ENCODE results near the gene TBX2. TPM values are rescaled to one million over a fixed set of nuclear protein-coding genes. Genes with fewer than 3 reads are reported as not detected.
"Not testable (repeated sequence)": the region's sequence is repeated elsewhere in the genome, so short reads cannot be mapped to it uniquely, and the experiment has no call there.

The TBX2 gene
- total RNA-seq, 1 donor from 2014 or later, result 122 TPM

- ATAC-seq, result no peak
- H3K9me3 ChIP-seq, result no peaks in the 10 kb centered on the region
- peaks cover 18% of the 10 kb centered on the region for H3K27me3 ChIP-seq
- no peaks in the 10 kb centered on the region for H3K4me1 ChIP-seq
- H3K36me3 ChIP-seq, result no peaks in the 10 kb centered on the region
- H3K4me3 ChIP-seq, result no peak overlapping the region
- no peak overlapping the region for H3K27ac ChIP-seq
- TF ChIP-seq CTCF (IDR thresholded peaks at IDR 0.05), result no peak
- no peak for DNase-seq
- intact Hi-C loops (cut with DNase I), result no loop called here
These were observed 44.4 kb downstream of the TBX2 start for GRCh38 chr17:61444075-61444474.

- Histone ChIP-seq H3K9me3 (no peaks in the 10 kb centered on the region), H3K4me3 (no peak overlapping the region), H3K36me3 (no peaks in the 10 kb centered on the region), H3K27ac (no peak overlapping the region), H3K4me1 (no peaks in the 10 kb centered on the region), H3K27me3 (peaks cover 15% of the 10 kb centered on the region)
- no peak for DNase-seq
- no peak for ATAC-seq
- intact Hi-C loops (cut with DNase I), result no loop called here
- no peak for TF ChIP-seq CTCF (IDR thresholded peaks at IDR 0.05)
These were observed 45.2 kb downstream of the TBX2 start for GRCh38 chr17:61444831-61445230.

- Histone ChIP-seq H3K27me3 (peaks cover 36% of the 10 kb centered on the region), H3K27ac (no peak overlapping the region), H3K9me3 (no peaks in the 10 kb centered on the region), H3K4me3 (no peak overlapping the region), H3K36me3 (no peaks in the 10 kb centered on the region), H3K4me1 (peaks cover 16% of the 10 kb centered on the region)
- DNase-seq (no peak), ATAC-seq (no peak)
- TF ChIP-seq CTCF (IDR thresholded peaks at IDR 0.05), result no peak
- intact Hi-C loops (cut with DNase I), result no loop called here
These were observed 47.7 kb downstream of the TBX2 start for GRCh38 chr17:61447358-61447757.

- Histone ChIP-seq H3K36me3 (no peaks in the 10 kb centered on the region), H3K4me3 (no peak overlapping the region), H3K4me1 (peaks cover 17% of the 10 kb centered on the region), H3K27ac (no peak overlapping the region), H3K27me3 (peaks cover 43% of the 10 kb centered on the region), H3K9me3 (no peaks in the 10 kb centered on the region)
- intact Hi-C loops (cut with DNase I), result no loop called here
- TF ChIP-seq CTCF (IDR thresholded peaks at IDR 0.05), result no peak
- DNase-seq (no peak), ATAC-seq (no peak)
These were observed 48.4 kb downstream of the TBX2 start for GRCh38 chr17:61448042-61448441.

- intact Hi-C loops (cut with DNase I); ATAC-seq; DNase-seq; H3K9me3 ChIP-seq; H3K36me3 ChIP-seq; H3K27ac ChIP-seq; H3K4me3 ChIP-seq: not testable (repeated sequence)
- Histone ChIP-seq H3K27me3 (peaks cover 54% of the 10 kb centered on the region), H3K4me1 (peaks cover 17% of the 10 kb centered on the region)
These were observed 49.5 kb downstream of the TBX2 start for GRCh38 chr17:61449140-61449539.

- H3K9me3 ChIP-seq, result no peaks in the 10 kb centered on the region
- intact Hi-C loops (cut with DNase I), result no loop called here
- peaks cover 56% of the 10 kb centered on the region for H3K27me3 ChIP-seq
- DNase-seq, result no peak
- H3K4me1 ChIP-seq, result peaks cover 17% of the 10 kb centered on the region
- no peak overlapping the region for H3K4me3 ChIP-seq
- TF ChIP-seq CTCF (IDR thresholded peaks at IDR 0.05), result no peak
- H3K36me3 ChIP-seq, result no peaks in the 10 kb centered on the region
- no peak overlapping the region for H3K27ac ChIP-seq
- no peak for ATAC-seq
These were observed 50.3 kb downstream of the TBX2 start for GRCh38 chr17:61449707-61450640.
